Measurements from ENCODE around the gene ACOT7.
"Not testable (repeated sequence)": the region's sequence is repeated elsewhere in the genome, so short reads cannot be mapped to it uniquely, and the experiment has no call there.

The ACOT7 gene

GRCh38 chr1:6317098-6317760 lies 76.3 kb downstream of the ACOT7 start:
- in situ Hi-C loops (cut with MboI; ENCODE audit: low sequenced_read_pairs), result no loop called here

- in situ Hi-C loops (cut with MboI; ENCODE audit: low sequenced_read_pairs), result no loop called here
Observed at GRCh38 chr1:6316240-6317097, 77.1 kb downstream of the ACOT7 start.

- in situ Hi-C loops (cut with MboI; ENCODE audit: low sequenced_read_pairs), result no loop called here
Observed at GRCh38 chr1:6314503-6314902, 79.1 kb downstream of the ACOT7 start.

- in situ Hi-C loops (cut with MboI; ENCODE audit: low sequenced_read_pairs), result no loop called here
Observed at GRCh38 chr1:6313393-6314200, 80.0 kb downstream of the ACOT7 start.

- in situ Hi-C loops (cut with MboI; ENCODE audit: low sequenced_read_pairs), result no loop called here
Observed at GRCh38 chr1:6310116-6310848, 83.3 kb downstream of the ACOT7 start.

GRCh38 chr1:6309564-6309963 lies 84.0 kb downstream of the ACOT7 start:
- in situ Hi-C loops (cut with MboI; ENCODE audit: low sequenced_read_pairs), result no loop called here

- in situ Hi-C loops (cut with MboI; ENCODE audit: low sequenced_read_pairs), result no loop called here
Observed at GRCh38 chr1:6308449-6308848, 85.1 kb downstream of the ACOT7 start.

GRCh38 chr1:6307682-6308081 lies 85.9 kb downstream of the ACOT7 start:
- in situ Hi-C loops (cut with MboI; ENCODE audit: low sequenced_read_pairs), result not testable (repeated sequence)

- in situ Hi-C loops (cut with MboI; ENCODE audit: low sequenced_read_pairs), result no loop called here
Observed at GRCh38 chr1:6307099-6307498, 86.5 kb downstream of the ACOT7 start.

- in situ Hi-C loops (cut with MboI; ENCODE audit: low sequenced_read_pairs), result no loop called here
Observed at GRCh38 chr1:6303397-6304012, 90.1 kb downstream of the ACOT7 start.

- in situ Hi-C loops (cut with MboI; ENCODE audit: low sequenced_read_pairs), result no loop called here
Observed at GRCh38 chr1:6302568-6302967, 91.0 kb downstream of the ACOT7 start.

GRCh38 chr1:6301526-6301925 lies 92.0 kb downstream of the ACOT7 start:
- in situ Hi-C loops (cut with MboI; ENCODE audit: low sequenced_read_pairs), result no loop called here

- in situ Hi-C loops (cut with MboI; ENCODE audit: low sequenced_read_pairs), result no loop called here
Observed at GRCh38 chr1:6300342-6301048, 93.1 kb downstream of the ACOT7 start.

GRCh38 chr1:6299557-6300165 lies 93.9 kb downstream of the ACOT7 start:
- in situ Hi-C loops (cut with MboI; ENCODE audit: low sequenced_read_pairs), result no loop called here

GRCh38 chr1:6298940-6299465 lies 94.6 kb downstream of the ACOT7 start:
- in situ Hi-C loops (cut with MboI; ENCODE audit: low sequenced_read_pairs), result no loop called here

- in situ Hi-C loops (cut with MboI; ENCODE audit: low sequenced_read_pairs), result no loop called here
Observed at GRCh38 chr1:6298530-6298929, 95.0 kb downstream of the ACOT7 start.

- in situ Hi-C loops (cut with MboI; ENCODE audit: low sequenced_read_pairs), result no loop called here
Observed at GRCh38 chr1:6295910-6296309, 97.7 kb downstream of the ACOT7 start.

GRCh38 chr1:6294890-6295556 lies 98.5 kb downstream of the ACOT7 start:
- in situ Hi-C loops (cut with MboI; ENCODE audit: low sequenced_read_pairs), result no loop called here

Data from hTERT RPE-1 (cell line).